IMR-90 (cell line): Measurements from ENCODE around the gene WDR81. TPM values are rescaled to one million over a fixed set of nuclear protein-coding genes. Genes with fewer than 3 reads are reported as not detected.
"Not testable (repeated sequence)": the region's sequence is repeated elsewhere in the genome, so short reads cannot be mapped to it uniquely, and the experiment has no call there.

Source experiments
- ATAC-seq: fragments of 200-7000 bp; cut with Tn5 transposase; 2 replicates; pipeline ENCODE4 v1.9.1; 2020; ENCODE audit warnings: low read depth, mild to moderate bottlenecking, moderate library complexity
- BruUV-seq: library from RNA; stranded (reverse); fragments of 400-500 nt; replicated peaks from 2 replicates; lab custom pipeline; 2021; lab: Mats Ljungman, UMichigan
- CTCF ChIA-PET: fragments of 300-600 bp; formaldehyde crosslinking; extraction: SDS; loops from one replicate; lab custom pipeline; 2021; ENCODE audit warnings: antibody characterized with exemption; lab: Yijun Ruan, JAX
- POLR2A ChIA-PET: fragments of 300-600 bp; sonication (Branson Sonifier 250); formaldehyde crosslinking; loops from one replicate; lab custom pipeline; 2022; ENCODE audit warnings: antibody characterized with exemption; ENCODE audit not compliant: unreplicated experiment; lab: Charles Lee
- DNase-seq: peaks from one replicate; pipeline ENCODE4 v3.0.0; 2013
- H2AFZ ChIP-seq: replicated peaks from 2 replicates; pipeline ENCODE3; 2013; ENCODE audit warnings: low read length, mild to moderate bottlenecking; ENCODE audit not compliant: poor library complexity
- H2AK5ac ChIP-seq: 2 replicates; pipeline ENCODE4 v1.6.1; 2013; ENCODE audit warnings: low read depth, low read length, inconsistent platforms
- H2AK9ac ChIP-seq: replicated peaks from 2 replicates; pipeline ENCODE3; 2013; ENCODE audit warnings: mild to moderate bottlenecking, low read depth, low read length, moderate library complexity; ENCODE audit not compliant: poor library complexity
- H2BK120ac ChIP-seq: 2 replicates; pipeline ENCODE4 v1.6.1; 2013; ENCODE audit warnings: low read depth, low read length, inconsistent platforms
- H2BK15ac ChIP-seq: 3 replicates; pipeline ENCODE4 v1.6.1; 2013; ENCODE audit warnings: low read depth, low read length, inconsistent platforms
- H2BK20ac ChIP-seq: 2 replicates; pipeline ENCODE4 v1.6.1; 2013; ENCODE audit warnings: low read depth, mild to moderate bottlenecking, inconsistent platforms, low read length, moderate library complexity
- H2BK5ac ChIP-seq: 2 replicates; pipeline ENCODE4 v1.6.1; 2013; ENCODE audit warnings: mild to moderate bottlenecking, low read depth, low read length, inconsistent platforms; ENCODE audit not compliant: poor library complexity, severe bottlenecking
- H3K14ac ChIP-seq: replicated peaks from 2 replicates; pipeline ENCODE4 v1.6.1; 2013; ENCODE audit warnings: low read depth, low read length, inconsistent platforms
- H3K18ac ChIP-seq: 2 replicates; pipeline ENCODE4 v1.6.1; 2013; ENCODE audit warnings: low read depth, low read length, control low read depth
- H3K23ac ChIP-seq: 2 replicates; pipeline ENCODE4 v1.6.1; 2013; ENCODE audit warnings: low read depth, low read length, inconsistent platforms
- H3K27ac ChIP-seq: 2 replicates; pipeline ENCODE4 v1.5.1; 2013; ENCODE audit warnings: mild to moderate bottlenecking, control low read depth, low read length; ENCODE audit not compliant: insufficient read depth
- H3K27me3 ChIP-seq: 2 replicates; pipeline ENCODE4 v1.6.1; 2013; ENCODE audit warnings: low read length; ENCODE audit not compliant: control insufficient read depth, insufficient read depth
- H3K36me3 ChIP-seq: 2 replicates; pipeline ENCODE4 v1.6.1; 2013; ENCODE audit warnings: low read length, mixed read lengths; ENCODE audit not compliant: control insufficient read depth, insufficient read depth
- H3K4ac ChIP-seq: 2 replicates; pipeline ENCODE4 v1.6.1; 2013; ENCODE audit warnings: low read depth, low read length, inconsistent platforms
- H3K4me1 ChIP-seq: 2 replicates; pipeline ENCODE4 v1.6.1; 2013; ENCODE audit warnings: low read length, mixed read lengths; ENCODE audit not compliant: control insufficient read depth, insufficient read depth
- H3K4me2 ChIP-seq: 2 replicates; pipeline ENCODE4 v1.6.1; 2013; ENCODE audit warnings: low read depth, mild to moderate bottlenecking, control low read depth, low read length, moderate library complexity
- H3K4me3 ChIP-seq: 2 replicates; pipeline ENCODE4 v1.5.1; 2013; ENCODE audit warnings: low read depth, mild to moderate bottlenecking, control low read depth, low read length, moderate library complexity; ENCODE audit not compliant: insufficient read depth
- H3K56ac ChIP-seq: 2 replicates; pipeline ENCODE4 v1.6.1; 2013; ENCODE audit warnings: low read length, inconsistent platforms; ENCODE audit not compliant: insufficient read depth; ENCODE audit errors: extremely low read depth
- H3K79me1 ChIP-seq, 2 experiments: 2 replicates each; pipeline ENCODE4 v1.6.1; 2013; ENCODE audit warnings: low read length in 2 of 2, inconsistent platforms in 1 of 2, low read depth in 1 of 2
- H3K9ac ChIP-seq: 2 replicates; pipeline ENCODE4 v1.6.1; 2013; ENCODE audit warnings: low read depth, low read length, control low read depth
- H3K9me1 ChIP-seq: 2 replicates; pipeline ENCODE4 v1.6.1; 2013; ENCODE audit warnings: low read length, inconsistent platforms; ENCODE audit not compliant: insufficient read depth
- H3K9me3 ChIP-seq: 2 replicates; pipeline ENCODE4 v1.6.1; 2013; ENCODE audit warnings: low read length; ENCODE audit not compliant: control insufficient read depth, insufficient read depth
- H4K20me1 ChIP-seq: 2 replicates; pipeline ENCODE4 v1.6.1; 2013; ENCODE audit warnings: low read length, inconsistent platforms; ENCODE audit not compliant: insufficient read depth
- H4K5ac ChIP-seq: 2 replicates; pipeline ENCODE4 v1.6.1; 2013; ENCODE audit warnings: mild to moderate bottlenecking, low read depth, low read length, control low read depth
- H4K8ac ChIP-seq, 2 experiments: 2 replicates each; pipeline ENCODE4 v1.6.1; 2013; ENCODE audit warnings: low read depth in 2 of 2, low read length in 2 of 2, control low read depth in 1 of 2, inconsistent platforms in 1 of 2
- H4K91ac ChIP-seq: 2 replicates; pipeline ENCODE4 v1.6.1; 2013; ENCODE audit warnings: low read depth, low read length, inconsistent platforms; ENCODE audit not compliant: insufficient read depth
- WGBS, 2 experiments: methylation state at CpG; one replicate each; pipeline versions ENCODE4 v1.1.5 to v1.1.7; 2013; ENCODE audit warnings: missing lambda C conversion rate in 2 of 2; ENCODE audit not compliant: insufficient read length in 1 of 2; ENCODE audit errors: extremely low coverage in 2 of 2; 5-methylcytosine and 5-hydroxymethylcytosine counted together
- dilution Hi-C: fragments of 300-500 bp; cut with HindIII; formaldehyde crosslinking; loops from one replicate; pipeline ENCODE4 v1.14.3; 2018; ENCODE audit warnings: low sequenced_read_pairs; ENCODE audit not compliant: unreplicated experiment
- in situ Hi-C: fragments of 300-500 bp; cut with MboI; formaldehyde crosslinking; loops from 3 replicates; pipeline ENCODE4 v1.14.3; 2019; ENCODE audit warnings: low sequenced_read_pairs, inconsistent platforms, mixed read lengths
- intact Hi-C: fragments of 100-400 bp; cut with micrococcal nuclease; formaldehyde crosslinking; loops from 2 replicates; pipeline ENCODE4 v1.10.0; 2022
- polyA plus RNA-seq, 3 experiments: library from polyadenylated mRNA; depleted of rRNA; stranded (reverse); fragments of >200 nt; gene quantifications; 2 replicates each; pipeline ENCODE4 v1.2.3, GENCODE V29; 2012; ENCODE audit warnings: low replicate concordance in 1 of 3
- total RNA-seq: library from RNA; depleted of rRNA; stranded (reverse); fragments of >200 nt; gene quantifications from 2 replicates; pipeline ENCODE4 v1.2.3, GENCODE V29; 2012
- TF ChIP-seq, protein P1 (sequence below): fragments of 150-350 bp; IDR thresholded peaks from 2 replicates; pipeline ENCODE4 v1.6.1; 2017; ENCODE audit warnings: mild to moderate bottlenecking, antibody characterized with exemption, low read length, low read depth

WDR81 gene
- total and polyA plus RNA-seq, 2 of the 4 experiments (the other 2 are of a cell fraction), result 3.0 to 8.4 TPM

DNA sequence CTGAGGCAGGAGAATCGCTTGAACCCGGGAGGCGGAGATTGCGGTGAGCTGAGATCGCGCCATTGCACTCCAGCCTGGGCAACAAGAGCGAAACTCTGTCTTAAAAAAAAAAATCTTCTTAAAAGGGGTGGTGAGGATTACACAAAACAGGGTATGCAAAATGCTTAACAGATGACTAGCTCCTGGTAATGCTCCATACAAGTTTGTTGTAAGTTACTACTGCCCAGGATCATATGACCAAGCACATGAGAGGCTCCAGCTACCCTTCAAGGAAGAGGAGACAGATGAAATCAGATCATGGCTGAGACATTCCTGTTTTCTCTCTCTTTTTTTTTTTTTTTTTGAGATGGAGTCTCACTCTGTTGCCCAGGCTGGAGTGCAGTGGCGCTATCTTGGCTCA, 2.5 kb upstream of the WDR81 start:
- TF ChIP-seq, protein P1, sequence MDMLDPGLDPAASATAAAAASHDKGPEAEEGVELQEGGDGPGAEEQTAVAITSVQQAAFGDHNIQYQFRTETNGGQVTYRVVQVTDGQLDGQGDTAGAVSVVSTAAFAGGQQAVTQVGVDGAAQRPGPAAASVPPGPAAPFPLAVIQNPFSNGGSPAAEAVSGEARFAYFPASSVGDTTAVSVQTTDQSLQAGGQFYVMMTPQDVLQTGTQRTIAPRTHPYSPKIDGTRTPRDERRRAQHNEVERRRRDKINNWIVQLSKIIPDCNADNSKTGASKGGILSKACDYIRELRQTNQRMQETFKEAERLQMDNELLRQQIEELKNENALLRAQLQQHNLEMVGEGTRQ, result peak; percentile 82
- ATAC-seq, H4K20me1 ChIP-seq, H3K27ac ChIP-seq, H2BK15ac ChIP-seq, H2BK120ac ChIP-seq, H3K18ac ChIP-seq, H3K27me3 ChIP-seq, H3K23ac ChIP-seq, H4K5ac ChIP-seq, H3K36me3 ChIP-seq, H3K9ac ChIP-seq, H4K8ac ChIP-seq, H3K56ac ChIP-seq, H3K4me2 ChIP-seq, H3K9me3 ChIP-seq, H2AK9ac ChIP-seq, dilution Hi-C loops, H4K91ac ChIP-seq, H2AK5ac ChIP-seq, H2BK5ac ChIP-seq, intact Hi-C loops, BruUV-seq, H3K4me3 ChIP-seq: not testable (repeated sequence)
- 96% methylated on average over 7 of the region's 8 CpGs; no CpG with 5 or more reads in 1 of the 2 experiments for WGBS, 2 experiments
- in situ Hi-C loops, result loop anchor here (5.0 to 25.0 kb wide), 2 partner anchors 65 to 315 kb away; partner anchors contain the start of genes DPH1, OVCA2 and RTN4RL1
- peak overlapping the region; percentile 55; the same call in 1 of the 2 replicates for H3K14ac ChIP-seq
- ChIA-PET CTCF (interaction anchor here (0.7 to 5.1 kb wide), 3 partner anchors 60 to 160 kb away, joined by 3 to 31 read pairs (median 3); no protein-coding TSS in a partner anchor), POLR2A (interaction anchor here (0.6 kb wide), 1 partner anchor 73 kb away, joined by 3 read pairs; no protein-coding TSS in a partner anchor)
- peaks cover 10 to 34% of the 10 kb centered on the region in 2 experiments for H3K79me1 ChIP-seq
- peaks cover 11% of the 10 kb centered on the region for H3K9me1 ChIP-seq
- H3K4ac ChIP-seq, result peak overlapping the region; percentile 31; the same call in 1 of the 2 replicates
- peak overlapping the region; percentile 34; the same call in 1 of the 2 replicates for H2BK20ac ChIP-seq
- peaks cover 14% of the 10 kb centered on the region for H3K4me1 ChIP-seq
- H2AFZ ChIP-seq, result peak overlapping the region; percentile 2
- peak; percentile 83 for DNase-seq
